Type B pancreatic cell (in vitro differentiated cells): ENCODE measurements around the gene TSPO2. TPM values are rescaled to one million over a fixed set of nuclear protein-coding genes. Genes with fewer than 3 reads are reported as not detected.

Experiments
- DNase-seq: peaks from one replicate; pipeline ENCODE4 v3.0.0; 2021; ENCODE audit warnings: mixed read lengths; ENCODE audit not compliant: unreplicated experiment; ENCODE audit errors: extremely low spot score
- H3K27ac Mint-ChIP-seq: 2 replicates; pipeline ENCODE4 v1.8.0; 2021; ENCODE audit warnings: mild to moderate bottlenecking, mixed read lengths
- H3K27me3 Mint-ChIP-seq: 2 replicates; pipeline ENCODE4 v1.8.0; 2021; ENCODE audit warnings: mixed read lengths
- H3K36me3 Mint-ChIP-seq: 2 replicates; pipeline ENCODE4 v1.8.0; 2021; ENCODE audit warnings: mixed read lengths
- H3K4me1 Mint-ChIP-seq: one replicate; pipeline ENCODE4 v1.8.0; 2021; ENCODE audit warnings: mixed read lengths; ENCODE audit not compliant: unreplicated experiment
- H3K4me3 Mint-ChIP-seq: 2 replicates; pipeline ENCODE4 v1.8.0; 2021; ENCODE audit warnings: mild to moderate bottlenecking, mixed read lengths
- H3K9me3 Mint-ChIP-seq: 2 replicates; pipeline ENCODE4 v1.8.0; 2021; ENCODE audit warnings: mixed read lengths
- CTCF ChIP-seq: fragments of 200-600 bp; sonication (generic); conservative IDR thresholded peaks from 2 replicates; pipeline ENCODE4 v1.5.0; 2021; ENCODE audit warnings: antibody characterized with exemption, mild to moderate bottlenecking
- long read RNA-seq: library from polyadenylated mRNA; unstranded; transcript quantifications from one replicate; pipeline ENCODE4 v2.0.0, GENCODE V29; 2020
- total RNA-seq: library from RNA; stranded (reverse); gene quantifications from 2 replicates; pipeline ENCODE4 v1.2.1, GENCODE V29; 2021; ENCODE audit warnings: low replicate concordance

The TSPO2 gene
- not detected in 2 replicates for total RNA-seq
- long read RNA-seq, result 0 reads

- Mint-ChIP-seq H3K27me3 (no peaks in the 10 kb centered on the region), H3K4me1 (peaks cover 14% of the 10 kb centered on the region), H3K36me3 (no peaks in the 10 kb centered on the region), H3K4me3 (no peak within 1 kb of the TSS), H3K27ac (peak within 1 kb of the TSS; percentile 76), H3K9me3 (no peaks in the 10 kb centered on the region)
- no peak for DNase-seq
- TF ChIP-seq CTCF, result no peak
Measured at GRCh38 chr6:41042226-41043055, at the start of gene TSPO2. Gene TSPO2, plus strand, starts transcription at chr6:41042467. Its CDS starts 519 bp downstream, at chr6:41042986.

GRCh38 chr6:40992746-40993145 is 49.5 kb upstream of the TSPO2 start:
- Mint-ChIP-seq H3K27me3 (peaks cover 4% of the 10 kb centered on the region), H3K4me3 (no peak overlapping the region), H3K9me3 (no peaks in the 10 kb centered on the region), H3K27ac (peak overlapping the region; percentile 2), H3K36me3 (peaks cover 4% of the 10 kb centered on the region), H3K4me1 (peaks cover 34% of the 10 kb centered on the region)
- no peak for DNase-seq
- no peak for TF ChIP-seq CTCF

- peak overlapping the region; percentile 69 for H3K4me3 Mint-ChIP-seq
- peaks cover 47% of the 10 kb centered on the region for H3K4me1 Mint-ChIP-seq
- no peaks in the 10 kb centered on the region for H3K27me3 Mint-ChIP-seq
- H3K9me3 Mint-ChIP-seq, result no peaks in the 10 kb centered on the region
- no peak for DNase-seq
- no peak for TF ChIP-seq CTCF
- peaks cover 4% of the 10 kb centered on the region for H3K36me3 Mint-ChIP-seq
- peak overlapping the region; percentile 91 for H3K27ac Mint-ChIP-seq
Measured at GRCh38 chr6:40996591-40997233, 45.6 kb upstream of the TSPO2 start.

GRCh38 chr6:40997234-40997957 is 44.9 kb upstream of the TSPO2 start:
- H3K4me3 Mint-ChIP-seq, result peak overlapping the region; percentile 69
- no peak for DNase-seq

More at GRCh38 chr6:40997234-40997957, 44.9 kb upstream of the TSPO2 start:
- peaks cover 48% of the 10 kb centered on the region for H3K4me1 Mint-ChIP-seq
- H3K27me3 Mint-ChIP-seq, result no peaks in the 10 kb centered on the region
- H3K9me3 Mint-ChIP-seq, result no peaks in the 10 kb centered on the region
- TF ChIP-seq CTCF, result no peak
- H3K36me3 Mint-ChIP-seq, result peaks cover 4% of the 10 kb centered on the region
- H3K27ac Mint-ChIP-seq, result peak overlapping the region; percentile 91
